OCI-LY3 (cell line): ENCODE measurements around the gene ZNF654.
"Not testable (repeated sequence)": the region's sequence is repeated elsewhere in the genome, so short reads cannot be mapped to it uniquely, and the experiment has no call there.

ENCODE experiments used
- H2AFZ ChIP-seq: fragments of 200-600, 300-600 bp; shearing (Covaris generic); 2 replicates; pipeline ENCODE4 v1.6.0; 2014; ENCODE audit warnings: antibody characterized with exemption, low read depth, low read length
- H3K27ac ChIP-seq: fragments of 200-600, 300-600 bp; sonication (generic); 2 replicates; pipeline ENCODE4 v1.5.1; 2014; ENCODE audit warnings: mild to moderate bottlenecking, low read length, moderate library complexity, mixed read lengths
- H3K27me3 ChIP-seq: fragments of 200-600, 300-600 bp; sonication (generic); 2 replicates; pipeline ENCODE4 v1.6.1; 2014; ENCODE audit warnings: low read depth, low read length, mixed read lengths
- H3K36me3 ChIP-seq: fragments of 200-600, 300-600 bp; sonication (generic); replicated peaks from 2 replicates; pipeline ENCODE3; 2014; ENCODE audit warnings: low read depth, low read length, mixed read lengths
- H3K4me1 ChIP-seq: fragments of 300-600, 200-600 bp; sonication (generic); 2 replicates; pipeline ENCODE4 v1.6.1; 2014; ENCODE audit warnings: low read length, mixed read lengths
- H3K4me2 ChIP-seq: fragments of 200-600, 300-600 bp; sonication (generic); 2 replicates; pipeline ENCODE4 v1.6.1; 2014; ENCODE audit warnings: low read length, mixed read lengths
- H3K4me3 ChIP-seq: fragments of 300-600, 200-600 bp; sonication (generic); 2 replicates; pipeline ENCODE4 v1.5.1; 2014; ENCODE audit warnings: antibody characterized with exemption, mild to moderate bottlenecking, low read length, moderate library complexity
- H3K79me2 ChIP-seq: fragments of 300-600, 200-600 bp; shearing (Covaris generic); 2 replicates; pipeline ENCODE4 v1.6.1; 2014; ENCODE audit warnings: mild to moderate bottlenecking, low read length, mixed read lengths
- H3K9ac ChIP-seq: fragments of 300-600, 200-600 bp; shearing (Covaris generic); 2 replicates; pipeline ENCODE4 v1.6.0; 2014; ENCODE audit warnings: mild to moderate bottlenecking, low read length, moderate library complexity
- H3K9me3 ChIP-seq: fragments of 200-600, 300-600 bp; shearing (Covaris generic); 2 replicates; pipeline ENCODE4 v1.6.1; 2014; ENCODE audit warnings: low read length, mixed read lengths; ENCODE audit not compliant: insufficient read depth
- H4K20me1 ChIP-seq: fragments of 200-600, 300-600 bp; sonication (generic); 2 replicates; pipeline ENCODE4 v1.6.1; 2016; ENCODE audit warnings: low read length, mixed read lengths; ENCODE audit not compliant: insufficient read depth
- EZH2phosphoT487 ChIP-seq: fragments of 200-600 bp; shearing (Covaris generic); IDR thresholded peaks from 2 replicates; pipeline ENCODE4 v1.6.1; 2018; ENCODE audit warnings: antibody characterized with exemption, mixed run types, low read depth
- TF ChIP-seq, protein P1 (sequence below): fragments of 200-600, 300-600 bp; sonication (generic); IDR thresholded peaks from 2 replicates; pipeline ENCODE4 v1.5.1; 2014; ENCODE audit warnings: antibody characterized with exemption, low read length, low read depth

ZNF654 gene

DNA sequence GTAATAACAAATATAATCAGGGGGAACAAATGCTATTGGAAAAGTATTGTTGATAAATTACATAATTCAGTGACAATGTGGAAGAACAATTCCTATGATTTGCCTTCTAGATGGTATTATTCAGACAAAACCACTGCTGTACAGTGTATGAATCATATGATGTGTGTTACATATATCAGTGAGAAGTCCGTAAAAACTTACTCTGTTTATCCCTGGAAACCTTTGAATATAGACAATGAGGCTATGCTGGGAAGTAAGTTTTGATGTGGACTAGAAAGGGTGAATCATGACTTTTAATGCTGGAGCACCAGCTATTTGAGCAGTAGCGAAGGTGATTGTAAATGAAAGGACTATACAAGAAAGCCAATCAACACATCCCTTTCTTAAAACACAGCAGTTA, 108.6 kb downstream of the ZNF654 start:
- Histone ChIP-seq H3K9ac (no peak overlapping the region), H3K36me3 (peaks cover 50% of the 10 kb centered on the region), H3K4me2 (no peak overlapping the region), H3K27ac (no peak overlapping the region), H3K27me3 (no peaks in the 10 kb centered on the region), H3K79me2 (peaks cover 57% of the 10 kb centered on the region), H4K20me1 (peaks cover 41% of the 10 kb centered on the region), H3K9me3 (no peaks in the 10 kb centered on the region), H3K4me3 (no peak overlapping the region), H3K4me1 (no peaks in the 10 kb centered on the region), H2AFZ (no peak overlapping the region)
- TF ChIP-seq EZH2phosphoT487: no peak
- TF ChIP-seq, protein P1, sequence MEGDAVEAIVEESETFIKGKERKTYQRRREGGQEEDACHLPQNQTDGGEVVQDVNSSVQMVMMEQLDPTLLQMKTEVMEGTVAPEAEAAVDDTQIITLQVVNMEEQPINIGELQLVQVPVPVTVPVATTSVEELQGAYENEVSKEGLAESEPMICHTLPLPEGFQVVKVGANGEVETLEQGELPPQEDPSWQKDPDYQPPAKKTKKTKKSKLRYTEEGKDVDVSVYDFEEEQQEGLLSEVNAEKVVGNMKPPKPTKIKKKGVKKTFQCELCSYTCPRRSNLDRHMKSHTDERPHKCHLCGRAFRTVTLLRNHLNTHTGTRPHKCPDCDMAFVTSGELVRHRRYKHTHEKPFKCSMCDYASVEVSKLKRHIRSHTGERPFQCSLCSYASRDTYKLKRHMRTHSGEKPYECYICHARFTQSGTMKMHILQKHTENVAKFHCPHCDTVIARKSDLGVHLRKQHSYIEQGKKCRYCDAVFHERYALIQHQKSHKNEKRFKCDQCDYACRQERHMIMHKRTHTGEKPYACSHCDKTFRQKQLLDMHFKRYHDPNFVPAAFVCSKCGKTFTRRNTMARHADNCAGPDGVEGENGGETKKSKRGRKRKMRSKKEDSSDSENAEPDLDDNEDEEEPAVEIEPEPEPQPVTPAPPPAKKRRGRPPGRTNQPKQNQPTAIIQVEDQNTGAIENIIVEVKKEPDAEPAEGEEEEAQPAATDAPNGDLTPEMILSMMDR: no peak

GRCh38 chr3:88168171-88168570, 109.1 kb downstream of the ZNF654 start:
- H3K27me3 ChIP-seq: no peaks in the 10 kb centered on the region
- TF ChIP-seq, protein P1: no peak
- no peak for TF ChIP-seq EZH2phosphoT487
- H3K79me2 ChIP-seq: peaks cover 53% of the 10 kb centered on the region
- no peak overlapping the region for H3K4me3 ChIP-seq
- H3K27ac ChIP-seq: no peak overlapping the region
- H3K36me3 ChIP-seq: peaks cover 47% of the 10 kb centered on the region
- H4K20me1 ChIP-seq: peaks cover 36% of the 10 kb centered on the region; the same call in 1 of the 2 replicates
- no peaks in the 10 kb centered on the region for H3K9me3 ChIP-seq
- H3K4me2 ChIP-seq: no peak overlapping the region
- no peak overlapping the region for H3K9ac ChIP-seq
- no peak overlapping the region for H2AFZ ChIP-seq
- no peaks in the 10 kb centered on the region for H3K4me1 ChIP-seq

- H3K9ac ChIP-seq: no peak overlapping the region
- TF ChIP-seq EZH2phosphoT487: no peak
- TF ChIP-seq, protein P1: peak; percentile 87
- H3K4me2 ChIP-seq: peak overlapping the region; percentile 21; the same call in 1 of the 2 replicates
- no peaks in the 10 kb centered on the region for H3K4me1 ChIP-seq
- no peaks in the 10 kb centered on the region for H3K79me2 ChIP-seq
- H4K20me1 ChIP-seq: no peaks in the 10 kb centered on the region
- H3K9me3 ChIP-seq: no peaks in the 10 kb centered on the region
- H3K27ac ChIP-seq: no peak overlapping the region
- no peaks in the 10 kb centered on the region for H3K27me3 ChIP-seq
- H3K36me3 ChIP-seq: no peaks in the 10 kb centered on the region
- no peak overlapping the region for H2AFZ ChIP-seq
- no peak overlapping the region for H3K4me3 ChIP-seq
These were observed 121.4 kb downstream of the ZNF654 start for GRCh38 chr3:88180398-88180999.

GRCh38 chr3:88182165-88182918, 123.3 kb downstream of the ZNF654 start:
- not testable (repeated sequence) for H4K20me1 ChIP-seq, H3K4me1 ChIP-seq, H3K9me3 ChIP-seq, H2AFZ ChIP-seq, H3K27ac ChIP-seq, H3K4me2 ChIP-seq, H3K79me2 ChIP-seq, H3K9ac ChIP-seq, H3K27me3 ChIP-seq, H3K4me3 ChIP-seq, H3K36me3 ChIP-seq
